ENCODE results near the gene FBXO28.

Gene FBXO28

DNA sequence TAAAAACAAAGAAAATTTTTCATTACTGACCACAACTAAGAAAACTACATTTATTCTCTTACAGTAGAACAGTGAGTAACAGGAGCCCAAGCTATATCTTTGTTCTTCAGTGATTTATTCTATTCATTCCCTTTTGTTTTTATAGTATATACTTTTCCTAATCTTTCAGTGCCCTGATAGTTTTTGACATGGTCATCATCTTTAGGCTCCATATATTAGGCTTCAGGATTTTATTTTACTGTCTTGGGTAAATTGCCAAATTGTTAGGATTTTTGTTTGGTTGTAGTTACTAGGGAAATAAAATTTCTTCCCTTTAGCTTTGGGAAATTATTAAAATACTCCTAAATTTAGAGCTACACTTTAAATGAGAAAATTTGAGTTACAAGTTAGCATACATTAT lies 10.3 kb downstream of the FBXO28 start:
- Histone ChIP-seq H3K9ac (ENCODE audit: low read depth, low read length) (no peak overlapping the region), H3K27ac (ENCODE audit: low read length) (no peak overlapping the region), H3K4me1 (ENCODE audit: insufficient read depth, low read length) (no peaks in the 10 kb centered on the region), H3K4me3 (ENCODE audit: low read length) (no peak overlapping the region), H3K9me3 (ENCODE audit: insufficient read depth, low read depth, low read length) (no peaks in the 10 kb centered on the region), H3K27me3 (ENCODE audit: insufficient read depth, low read length) (no peaks in the 10 kb centered on the region), H3K36me3 (ENCODE audit: insufficient read depth, low read depth, low read length) (peaks cover 33% of the 10 kb centered on the region)

DNA sequence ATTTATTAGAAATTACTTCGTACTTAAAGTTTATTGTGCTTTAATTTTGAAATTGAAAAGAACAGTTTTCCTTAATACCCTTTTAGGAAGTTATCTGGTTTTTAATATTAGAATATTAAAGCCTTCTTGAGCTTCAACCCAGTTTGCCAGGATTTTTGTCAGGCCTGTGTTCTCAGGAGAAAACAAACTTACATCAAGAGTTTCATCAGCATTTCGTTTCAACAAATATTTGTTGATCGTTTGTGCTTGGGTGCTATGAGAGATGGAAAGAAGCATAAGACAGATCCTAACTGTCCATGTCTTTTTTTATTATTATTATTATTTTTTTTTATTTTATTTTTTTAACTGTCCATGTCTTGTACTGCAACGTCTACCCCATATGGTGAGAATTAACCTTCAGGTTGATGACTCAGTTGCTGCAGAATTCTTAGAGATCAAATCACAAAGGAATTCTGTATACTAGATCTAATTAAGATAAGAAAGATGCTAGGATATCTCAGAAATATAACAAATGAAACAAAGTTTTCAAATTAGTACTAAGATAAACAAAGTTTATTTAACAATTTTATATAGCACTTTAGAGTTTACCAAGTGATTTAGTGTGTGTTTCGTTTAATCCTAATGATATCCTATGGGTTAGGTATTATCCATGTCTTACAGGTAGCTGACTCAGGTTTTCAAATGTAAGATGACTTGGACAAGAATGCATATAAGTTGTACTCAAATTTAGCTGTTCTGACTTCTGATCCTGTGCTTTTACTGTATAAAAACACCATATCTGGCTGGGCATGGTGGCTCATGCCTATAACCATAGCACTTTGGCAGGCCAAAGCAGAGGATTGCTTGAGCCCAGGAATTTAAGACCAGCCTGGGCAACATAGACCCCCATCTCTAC lies 14.3 kb downstream of the FBXO28 start:
- Histone ChIP-seq H3K9ac (ENCODE audit: low read depth, low read length) (no peak overlapping the region), H3K27ac (ENCODE audit: low read length) (no peak overlapping the region), H3K9me3 (ENCODE audit: insufficient read depth, low read depth, low read length) (no peaks in the 10 kb centered on the region), H3K4me1 (ENCODE audit: insufficient read depth, low read length) (no peaks in the 10 kb centered on the region), H3K4me3 (ENCODE audit: low read length) (no peak overlapping the region), H3K27me3 (ENCODE audit: insufficient read depth, low read length) (no peaks in the 10 kb centered on the region), H3K36me3 (ENCODE audit: insufficient read depth, low read depth, low read length) (peaks cover 48% of the 10 kb centered on the region)

GRCh38 chr1:224131253-224131652 lies 17.3 kb downstream of the FBXO28 start:
- Histone ChIP-seq H3K9me3 (ENCODE audit: insufficient read depth, low read depth, low read length) (no peaks in the 10 kb centered on the region), H3K36me3 (ENCODE audit: insufficient read depth, low read depth, low read length) (peaks cover 66% of the 10 kb centered on the region), H3K27me3 (ENCODE audit: insufficient read depth, low read length) (no peaks in the 10 kb centered on the region), H3K9ac (ENCODE audit: low read depth, low read length) (no peak overlapping the region), H3K27ac (ENCODE audit: low read length) (no peak overlapping the region), H3K4me1 (ENCODE audit: insufficient read depth, low read length) (no peaks in the 10 kb centered on the region), H3K4me3 (ENCODE audit: low read length) (no peak overlapping the region)

DNA sequence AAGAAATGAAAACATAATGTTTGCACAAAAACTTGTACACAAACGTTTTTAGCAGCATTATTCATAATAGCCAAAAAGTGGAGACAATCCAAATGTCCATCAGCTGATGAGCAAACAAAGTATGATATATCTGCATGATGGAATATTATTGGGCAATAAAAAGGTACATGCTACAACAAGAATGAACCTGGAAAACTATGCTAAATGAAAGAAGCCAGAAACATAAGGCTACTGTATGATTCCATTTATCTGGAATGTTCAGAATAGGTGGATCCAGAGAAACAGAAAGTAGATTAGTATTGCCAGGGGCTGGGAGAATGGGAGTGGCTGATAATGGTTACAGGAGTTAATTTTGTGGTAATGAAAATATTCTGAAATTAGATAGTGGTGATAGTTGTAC lies 19.0 kb downstream of the FBXO28 start:
- no peak overlapping the region for H3K27ac ChIP-seq (ENCODE audit: low read length)
- H3K27me3 ChIP-seq (ENCODE audit: insufficient read depth, low read length) = no peaks in the 10 kb centered on the region
- no peak overlapping the region for H3K9ac ChIP-seq (ENCODE audit: low read depth, low read length)
- no peaks in the 10 kb centered on the region for H3K9me3 ChIP-seq (ENCODE audit: insufficient read depth, low read depth, low read length)
- H3K4me3 ChIP-seq (ENCODE audit: low read length) = no peak overlapping the region
- peaks cover 74% of the 10 kb centered on the region for H3K36me3 ChIP-seq (ENCODE audit: insufficient read depth, low read depth, low read length)
- no peaks in the 10 kb centered on the region for H3K4me1 ChIP-seq (ENCODE audit: insufficient read depth, low read length)

GRCh38 chr1:224133741-224134299 lies 19.9 kb downstream of the FBXO28 start:
- Histone ChIP-seq H3K4me1 (ENCODE audit: insufficient read depth, low read length) (no peaks in the 10 kb centered on the region), H3K9me3 (ENCODE audit: insufficient read depth, low read depth, low read length) (no peaks in the 10 kb centered on the region), H3K4me3 (ENCODE audit: low read length) (no peak overlapping the region), H3K27ac (ENCODE audit: low read length) (no peak overlapping the region), H3K36me3 (ENCODE audit: insufficient read depth, low read depth, low read length) (peaks cover 82% of the 10 kb centered on the region), H3K9ac (ENCODE audit: low read depth, low read length) (no peak overlapping the region), H3K27me3 (ENCODE audit: insufficient read depth, low read length) (no peaks in the 10 kb centered on the region)

GRCh38 chr1:224137518-224137917 lies 23.6 kb downstream of the FBXO28 start:
- H3K9me3 ChIP-seq (ENCODE audit: insufficient read depth, low read depth, low read length) = no peaks in the 10 kb centered on the region
- H3K36me3 ChIP-seq (ENCODE audit: insufficient read depth, low read depth, low read length) = peaks cover 84% of the 10 kb centered on the region
- H3K9ac ChIP-seq (ENCODE audit: low read depth, low read length) = no peak overlapping the region
- no peak overlapping the region for H3K4me3 ChIP-seq (ENCODE audit: low read length)
- no peak overlapping the region for H3K27ac ChIP-seq (ENCODE audit: low read length)
- no peaks in the 10 kb centered on the region for H3K27me3 ChIP-seq (ENCODE audit: insufficient read depth, low read length)
- no peaks in the 10 kb centered on the region for H3K4me1 ChIP-seq (ENCODE audit: insufficient read depth, low read length)

DNA sequence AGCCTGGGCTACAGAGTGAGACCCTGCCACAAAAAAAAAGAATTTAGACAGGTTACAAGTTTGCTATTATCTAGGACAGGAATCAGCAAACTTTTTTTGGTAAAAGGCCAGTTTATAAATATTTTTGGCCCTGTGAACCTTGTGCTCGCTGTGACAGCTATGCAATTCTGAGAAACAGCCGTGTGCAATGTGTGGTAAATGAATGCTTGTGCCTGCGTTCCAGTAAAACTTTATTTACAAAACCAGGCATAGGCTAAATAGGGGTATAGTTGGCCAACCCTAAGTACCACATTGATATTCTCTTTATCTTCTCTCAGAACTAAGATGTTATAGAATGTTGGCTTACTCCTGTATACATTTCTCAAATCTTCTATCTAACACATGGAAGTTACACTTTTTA lies 24.3 kb downstream of the FBXO28 start:
- no peak overlapping the region for H3K4me3 ChIP-seq (ENCODE audit: low read length)
- no peaks in the 10 kb centered on the region for H3K4me1 ChIP-seq (ENCODE audit: insufficient read depth, low read length)
- no peaks in the 10 kb centered on the region for H3K27me3 ChIP-seq (ENCODE audit: insufficient read depth, low read length)
- H3K27ac ChIP-seq (ENCODE audit: low read length) = no peak overlapping the region
- H3K9me3 ChIP-seq (ENCODE audit: insufficient read depth, low read depth, low read length) = no peaks in the 10 kb centered on the region
- peaks cover 78% of the 10 kb centered on the region for H3K36me3 ChIP-seq (ENCODE audit: insufficient read depth, low read depth, low read length)
- H3K9ac ChIP-seq (ENCODE audit: low read depth, low read length) = no peak overlapping the region

DNA sequence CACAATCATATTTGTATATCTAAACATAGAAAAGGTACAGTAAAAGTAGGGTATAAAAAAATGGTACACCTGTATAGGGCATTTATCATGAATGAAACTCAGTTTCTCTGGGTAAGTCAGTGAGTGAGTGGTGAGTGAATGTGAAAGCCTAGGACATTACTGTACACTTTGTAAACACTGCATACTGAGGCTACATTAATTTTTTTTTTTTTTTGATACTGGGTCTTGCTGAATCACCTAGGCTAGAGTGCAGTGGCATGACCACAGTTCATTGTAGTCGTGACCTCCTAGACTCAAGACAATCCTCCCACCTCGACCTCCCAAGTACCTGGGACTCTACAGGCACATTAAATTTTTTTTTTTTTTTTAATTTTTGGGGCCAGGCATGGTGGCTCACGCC lies 27.8 kb downstream of the FBXO28 start:
- no peaks in the 10 kb centered on the region for H3K9me3 ChIP-seq (ENCODE audit: insufficient read depth, low read depth, low read length)
- no peaks in the 10 kb centered on the region for H3K4me1 ChIP-seq (ENCODE audit: insufficient read depth, low read length)
- H3K9ac ChIP-seq (ENCODE audit: low read depth, low read length) = no peak overlapping the region
- H3K4me3 ChIP-seq (ENCODE audit: low read length) = no peak overlapping the region
- no peak overlapping the region for H3K27ac ChIP-seq (ENCODE audit: low read length)
- H3K36me3 ChIP-seq (ENCODE audit: insufficient read depth, low read depth, low read length) = peaks cover 56% of the 10 kb centered on the region
- H3K27me3 ChIP-seq (ENCODE audit: insufficient read depth, low read length) = no peaks in the 10 kb centered on the region

DNA sequence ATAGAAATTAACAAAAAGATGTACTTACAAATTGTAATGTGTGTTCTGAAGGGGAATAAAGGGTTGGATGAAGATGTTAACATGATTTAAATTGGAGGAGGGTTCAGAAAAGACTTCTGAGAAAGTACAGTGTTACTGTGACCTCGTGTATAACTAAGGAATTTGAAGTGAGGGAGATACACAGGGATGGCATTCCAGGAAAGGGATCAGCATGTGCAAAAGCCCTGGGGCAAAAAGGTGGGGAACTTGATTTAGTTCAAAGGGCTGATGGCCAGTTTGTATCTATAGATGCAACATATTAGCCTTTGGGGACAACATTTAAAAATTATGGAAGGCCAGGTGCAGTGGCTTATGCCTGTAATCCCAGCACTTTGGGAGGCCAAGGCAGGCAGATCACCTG lies 35.8 kb downstream of the FBXO28 start:
- Histone ChIP-seq H3K9ac (ENCODE audit: low read depth, low read length) (no peak overlapping the region), H3K4me3 (ENCODE audit: low read length) (no peak overlapping the region), H3K36me3 (ENCODE audit: insufficient read depth, low read depth, low read length) (peaks cover 23% of the 10 kb centered on the region), H3K27me3 (ENCODE audit: insufficient read depth, low read length) (no peaks in the 10 kb centered on the region), H3K9me3 (ENCODE audit: insufficient read depth, low read depth, low read length) (no peaks in the 10 kb centered on the region), H3K4me1 (ENCODE audit: insufficient read depth, low read length) (no peaks in the 10 kb centered on the region), H3K27ac (ENCODE audit: low read length) (no peak overlapping the region)

GRCh38 chr1:224151117-224151516 lies 37.2 kb downstream of the FBXO28 start:
- no peak overlapping the region for H3K27ac ChIP-seq (ENCODE audit: low read length)
- no peaks in the 10 kb centered on the region for H3K9me3 ChIP-seq (ENCODE audit: insufficient read depth, low read depth, low read length)
- peaks cover 23% of the 10 kb centered on the region for H3K36me3 ChIP-seq (ENCODE audit: insufficient read depth, low read depth, low read length)

DNA sequence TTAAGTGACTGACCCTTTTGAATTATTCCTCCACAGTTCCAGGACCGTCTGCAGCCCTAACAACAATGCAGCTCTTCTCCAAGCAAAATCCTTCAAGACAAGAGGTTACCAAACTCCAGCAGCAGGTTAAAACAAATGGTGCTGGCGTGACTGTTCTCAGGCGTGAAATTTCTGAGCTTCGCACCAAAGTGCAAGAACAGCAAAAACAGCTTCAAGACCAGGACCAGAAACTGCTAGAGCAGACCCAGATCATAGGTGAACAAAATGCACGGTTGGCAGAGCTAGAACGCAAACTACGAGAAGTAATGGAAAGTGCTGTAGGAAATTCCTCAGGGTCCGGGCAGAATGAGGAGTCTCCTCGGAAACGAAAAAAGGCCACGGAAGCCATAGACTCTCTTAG lies 43.4 kb downstream of the FBXO28 start:
- no peak overlapping the region for H3K27ac ChIP-seq (ENCODE audit: low read length)

More at GRCh38 chr1:224151117-224151516, 37.2 kb downstream of the FBXO28 start:
- Histone ChIP-seq H3K4me3 (ENCODE audit: low read length) (no peak overlapping the region), H3K27me3 (ENCODE audit: insufficient read depth, low read length) (no peaks in the 10 kb centered on the region), H3K9ac (ENCODE audit: low read depth, low read length) (no peak overlapping the region), H3K4me1 (ENCODE audit: insufficient read depth, low read length) (no peaks in the 10 kb centered on the region)

GRCh38 chr1:224159541-224159940 lies 45.6 kb downstream of the FBXO28 start:
- no peak overlapping the region for H3K4me3 ChIP-seq (ENCODE audit: low read length)
- H3K9me3 ChIP-seq (ENCODE audit: insufficient read depth, low read depth, low read length) = no peaks in the 10 kb centered on the region
- H3K9ac ChIP-seq (ENCODE audit: low read depth, low read length) = no peak overlapping the region
- H3K36me3 ChIP-seq (ENCODE audit: insufficient read depth, low read depth, low read length) = peaks cover 53% of the 10 kb centered on the region
- peaks cover 6% of the 10 kb centered on the region for H3K4me1 ChIP-seq (ENCODE audit: insufficient read depth, low read length)
- no peaks in the 10 kb centered on the region for H3K27me3 ChIP-seq (ENCODE audit: insufficient read depth, low read length)
- no peak overlapping the region for H3K27ac ChIP-seq (ENCODE audit: low read length)

More for the DNA sequence above, 43.4 kb downstream of the FBXO28 start:
- Histone ChIP-seq H3K36me3 (ENCODE audit: insufficient read depth, low read depth, low read length) (peaks cover 59% of the 10 kb centered on the region), H3K27me3 (ENCODE audit: insufficient read depth, low read length) (no peaks in the 10 kb centered on the region), H3K9ac (ENCODE audit: low read depth, low read length) (no peak overlapping the region), H3K4me3 (ENCODE audit: low read length) (no peak overlapping the region), H3K4me1 (ENCODE audit: insufficient read depth, low read length) (no peaks in the 10 kb centered on the region), H3K9me3 (ENCODE audit: insufficient read depth, low read depth, low read length) (no peaks in the 10 kb centered on the region)
